T-helper 2 cell treated with Interferon-gamma antibody and Interleukin-4, amounts not matched to agents 5 μg/mL and 100 μg/mL, for 36 hours (primary cell): ENCODE data around the gene TMEM184B.
"Not testable (repeated sequence)": the region's sequence is repeated elsewhere in the genome, so short reads cannot be mapped to it uniquely, and the experiment has no call there.

Experiments
- DNase-seq: peaks from one replicate; pipeline ENCODE4 v3.0.0; 2021; ENCODE audit warnings: low spot score
- H3K27ac Mint-ChIP-seq: one replicate; pipeline ENCODE4 v1.8.0; 2021; ENCODE audit warnings: mild to moderate bottlenecking, mixed read lengths
- H3K27me3 Mint-ChIP-seq: one replicate; pipeline ENCODE4 v1.8.0; 2021; ENCODE audit warnings: low read depth, mixed read lengths
- H3K36me3 Mint-ChIP-seq: one replicate; pipeline ENCODE4 v1.8.0; 2021; ENCODE audit warnings: low read depth, mixed read lengths
- H3K4me1 Mint-ChIP-seq: one replicate; pipeline ENCODE4 v1.8.0; 2021; ENCODE audit warnings: low read depth, mixed read lengths
- H3K4me3 Mint-ChIP-seq: one replicate; pipeline ENCODE4 v1.8.0; 2022; ENCODE audit warnings: mild to moderate bottlenecking, moderate library complexity, mixed read lengths
- H3K9me3 Mint-ChIP-seq: one replicate; pipeline ENCODE4 v1.8.0; 2021; ENCODE audit warnings: mixed read lengths

Gene TMEM184B

GRCh38 chr22:38240734-38241252 lies 32.0 kb downstream of the TMEM184B start:
- no peak overlapping the region for H3K4me3 Mint-ChIP-seq
- H3K27me3 Mint-ChIP-seq: no peaks in the 10 kb centered on the region
- H3K4me1 Mint-ChIP-seq: no peaks in the 10 kb centered on the region
- no peaks in the 10 kb centered on the region for H3K9me3 Mint-ChIP-seq
- H3K27ac Mint-ChIP-seq: no peak overlapping the region
- H3K36me3 Mint-ChIP-seq: no peaks in the 10 kb centered on the region
- DNase-seq: no peak

- DNase-seq: no peak
- Mint-ChIP-seq H3K4me1 (no peaks in the 10 kb centered on the region), H3K36me3 (peaks cover 3% of the 10 kb centered on the region), H3K27ac (no peak overlapping the region), H3K4me3 (no peak overlapping the region), H3K9me3 (no peaks in the 10 kb centered on the region), H3K27me3 (no peaks in the 10 kb centered on the region)
Observed at GRCh38 chr22:38239101-38239761, 33.6 kb downstream of the TMEM184B start.

- Mint-ChIP-seq H3K36me3 (peaks cover 3% of the 10 kb centered on the region), H3K27me3 (no peaks in the 10 kb centered on the region), H3K27ac (no peak overlapping the region), H3K4me1 (no peaks in the 10 kb centered on the region), H3K9me3 (no peaks in the 10 kb centered on the region), H3K4me3 (no peak overlapping the region)
- no peak for DNase-seq
Observed at GRCh38 chr22:38238519-38239071, 34.2 kb downstream of the TMEM184B start.

GRCh38 chr22:38236786-38237185 lies 36.0 kb downstream of the TMEM184B start:
- Mint-ChIP-seq H3K27me3 (no peaks in the 10 kb centered on the region), H3K4me1 (no peaks in the 10 kb centered on the region), H3K9me3 (no peaks in the 10 kb centered on the region), H3K4me3 (no peak overlapping the region), H3K36me3 (peaks cover 3% of the 10 kb centered on the region), H3K27ac (no peak overlapping the region)
- no peak for DNase-seq

- Mint-ChIP-seq H3K36me3 (peaks cover 12% of the 10 kb centered on the region), H3K4me3 (no peak overlapping the region), H3K4me1 (no peaks in the 10 kb centered on the region), H3K27me3 (no peaks in the 10 kb centered on the region), H3K9me3 (no peaks in the 10 kb centered on the region), H3K27ac (no peak overlapping the region)
- no peak for DNase-seq
Observed at GRCh38 chr22:38235240-38235850, 37.5 kb downstream of the TMEM184B start.

GRCh38 chr22:38233856-38234255 lies 39.0 kb downstream of the TMEM184B start:
- not testable (repeated sequence) for H3K4me1 Mint-ChIP-seq, DNase-seq, H3K27me3 Mint-ChIP-seq, H3K27ac Mint-ChIP-seq, H3K4me3 Mint-ChIP-seq, H3K9me3 Mint-ChIP-seq
- H3K36me3 Mint-ChIP-seq: peaks cover 12% of the 10 kb centered on the region

- Mint-ChIP-seq H3K9me3 (no peaks in the 10 kb centered on the region), H3K4me1 (no peaks in the 10 kb centered on the region), H3K4me3 (no peak overlapping the region), H3K27ac (no peak overlapping the region), H3K27me3 (no peaks in the 10 kb centered on the region), H3K36me3 (peaks cover 12% of the 10 kb centered on the region)
- no peak for DNase-seq
Observed at GRCh38 chr22:38233427-38233826, 39.4 kb downstream of the TMEM184B start.

- Mint-ChIP-seq H3K4me3 (no peak overlapping the region), H3K9me3 (no peaks in the 10 kb centered on the region), H3K27ac (no peak overlapping the region), H3K36me3 (peaks cover 12% of the 10 kb centered on the region), H3K27me3 (no peaks in the 10 kb centered on the region), H3K4me1 (no peaks in the 10 kb centered on the region)
- no peak for DNase-seq
Observed at GRCh38 chr22:38232196-38232595, 40.6 kb downstream of the TMEM184B start.

- Mint-ChIP-seq H3K27ac (no peak overlapping the region), H3K4me3 (no peak overlapping the region), H3K4me1 (no peaks in the 10 kb centered on the region), H3K36me3 (peaks cover 12% of the 10 kb centered on the region), H3K9me3 (no peaks in the 10 kb centered on the region), H3K27me3 (no peaks in the 10 kb centered on the region)
- no peak for DNase-seq
Observed at GRCh38 chr22:38230916-38231315, 41.9 kb downstream of the TMEM184B start.

GRCh38 chr22:38230108-38230825 lies 42.5 kb downstream of the TMEM184B start:
- H3K4me3 Mint-ChIP-seq: no peak overlapping the region
- H3K27me3 Mint-ChIP-seq: no peaks in the 10 kb centered on the region
- no peaks in the 10 kb centered on the region for H3K4me1 Mint-ChIP-seq
- H3K27ac Mint-ChIP-seq: no peak overlapping the region
- peaks cover 12% of the 10 kb centered on the region for H3K36me3 Mint-ChIP-seq
- DNase-seq: no peak
- no peaks in the 10 kb centered on the region for H3K9me3 Mint-ChIP-seq

GRCh38 chr22:38228873-38229740 lies 43.7 kb downstream of the TMEM184B start:
- Mint-ChIP-seq H3K27me3 (no peaks in the 10 kb centered on the region), H3K4me1 (no peaks in the 10 kb centered on the region), H3K36me3 (peaks cover 10% of the 10 kb centered on the region), H3K9me3 (no peaks in the 10 kb centered on the region), H3K27ac (peak overlapping the region; percentile 31), H3K4me3 (no peak overlapping the region)
- DNase-seq: no peak

- Mint-ChIP-seq H3K9me3 (no peaks in the 10 kb centered on the region), H3K4me3 (no peak overlapping the region), H3K27me3 (no peaks in the 10 kb centered on the region), H3K36me3 (peaks cover 10% of the 10 kb centered on the region), H3K4me1 (no peaks in the 10 kb centered on the region), H3K27ac (peak overlapping the region; percentile 31)
- DNase-seq: no peak
Observed at GRCh38 chr22:38228326-38228872, 44.4 kb downstream of the TMEM184B start.
